A549 (cell line): ENCODE results near the gene FMR1NB. TPM values are rescaled to one million over a fixed set of nuclear protein-coding genes. Genes with fewer than 3 reads are reported as not detected.

Experiments
- ATAC-seq, 2 experiments: fragments of 200-7000 bp in 1 of 2; fragments of >200 bp in 1 of 2; cut with Nextera tagmentation in 1 of 2; cut with Tn5 transposase in 1 of 2; 3 replicates each; pipeline versions ENCODE4 v1.8.0 to v1.9.1; 2018 to 2020; ENCODE audit warnings: mild to moderate bottlenecking in 1 of 2, moderate library complexity in 1 of 2
- CTCF ChIA-PET: fragments of 300-600 bp; sonication (Branson Sonifier 250); formaldehyde crosslinking; extraction: SDS; loops from one replicate; lab custom pipeline; 2021; ENCODE audit warnings: antibody characterized with exemption, inconsistent platforms; lab: Yijun Ruan, JAX
- POLR2A ChIA-PET: fragments of 350-600 bp; formaldehyde crosslinking; extraction: SDS; loops from one replicate; lab custom pipeline; 2021; ENCODE audit warnings: antibody characterized with exemption, inconsistent platforms; lab: Yijun Ruan, JAX
- DNase-seq, 2 experiments: peaks; one replicate each; pipeline versions ENCODE4 v3.0.0 to v3.0.0-alpha.2; 2011 to 2016; ENCODE audit warnings: low read depth in 1 of 2, low spot score in 1 of 2
- FAIRE-seq: peaks from 2 replicates; lab custom pipeline; 2011; peaks lifted over from hg19 to GRCh38; lab: Jason Lieb, UNC
- H3K27ac ChIP-seq, 2 experiments: fragments of >200 bp; sonication (Bioruptor Twin); formaldehyde crosslinking; 3 replicates each; pipeline ENCODE4 v1.5.1; 2016 to 2017
- H3K4me1 ChIP-seq: fragments of >200 bp; sonication (Bioruptor Twin); formaldehyde crosslinking; 3 replicates; pipeline ENCODE4 v1.6.1; 2016
- H3K4me2 ChIP-seq: fragments of >200 bp; sonication (Bioruptor Twin); formaldehyde crosslinking; 3 replicates; pipeline ENCODE4 v1.6.1; 2016
- H3K4me3 ChIP-seq: fragments of >200 bp; sonication (Bioruptor Twin); formaldehyde crosslinking; 3 replicates; pipeline ENCODE4 v1.5.1; 2016
- H3K9me3 ChIP-seq: fragments of >200 bp; sonication (Bioruptor Twin); formaldehyde crosslinking; 3 replicates; pipeline ENCODE4 v1.6.1; 2016
- EHF ChIP-seq: fragments of 250-450 bp; sonication (Bioruptor Pico); IDR thresholded peaks from 2 replicates; pipeline ENCODE4 v1.5.0; 2020; ENCODE audit warnings: mild to moderate bottlenecking
- FOSL2 ChIP-seq, 2 experiments: fragments of 450-650 bp in 1 of 2; fragments of >200 bp in 1 of 2; sonication (Bioruptor Twin) in 1 of 2; formaldehyde crosslinking; IDR thresholded peaks; 2 replicates each; pipeline versions ENCODE4 v1.5.0 to v1.6.1; 2016 to 2020; ENCODE audit warnings: mild to moderate bottlenecking in 1 of 2, moderate library complexity in 1 of 2
- HDAC2 ChIP-seq: fragments of 200-600 bp; sonication (generic); IDR thresholded peaks from 2 replicates; pipeline ENCODE4 v1.6.1; 2016
- HOXB5 ChIP-seq: fragments of 250-450 bp; sonication (Bioruptor Pico); IDR thresholded peaks from 2 replicates; pipeline ENCODE4 v1.5.0; 2020; ENCODE audit warnings: mild to moderate bottlenecking, moderate library complexity
- JUN ChIP-seq, 2 experiments: fragments of >200 bp; sonication (Bioruptor Twin); formaldehyde crosslinking; IDR thresholded peaks; 2 replicates in 1 of 2; 3 replicates in 1 of 2; pipeline ENCODE4 v1.6.1; 2016 to 2017
- KDM1A ChIP-seq: fragments of 200-600 bp; sonication (generic); IDR thresholded peaks from 2 replicates; pipeline ENCODE4 v1.6.1; 2016; ENCODE audit warnings: low read depth, mild to moderate bottlenecking
- MAX ChIP-seq: IDR thresholded peaks from 2 replicates; pipeline ENCODE4 v1.6.1; 2012
- NPAS2 ChIP-seq: fragments of 250-450 bp; sonication (Bioruptor Pico); IDR thresholded peaks from 2 replicates; pipeline ENCODE4 v1.8.0; 2022; ENCODE audit warnings: mild to moderate bottlenecking, moderate library complexity, borderline replicate concordance
- RAD21 ChIP-seq, 2 experiments: fragments of >200 bp in 1 of 2; sonication (Bioruptor Twin) in 1 of 2; formaldehyde crosslinking in 1 of 2; IDR thresholded peaks in 1 of 2; conservative IDR thresholded peaks in 1 of 2; 2 replicates in 1 of 2; 3 replicates in 1 of 2; pipeline ENCODE4 v1.6.1; 2012 to 2018; ENCODE audit warnings: inconsistent platforms in 1 of 2
- SMC3 ChIP-seq: fragments of >200 bp; sonication (Bioruptor Twin); formaldehyde crosslinking; IDR thresholded peaks from 3 replicates; pipeline ENCODE4 v1.6.1; 2018; ENCODE audit warnings: inconsistent platforms
- USF2 ChIP-seq: fragments of 450-650 bp; IDR thresholded peaks from 2 replicates; pipeline ENCODE4 v1.6.1; 2014; ENCODE audit warnings: antibody characterized with exemption
- ZFP36 ChIP-seq: fragments of 450-650 bp; IDR thresholded peaks from 2 replicates; pipeline ENCODE4 v1.6.1; 2014; ENCODE audit warnings: borderline replicate concordance; ENCODE audit not compliant: partially characterized antibody
- WGBS: methylation state at CpG from one replicate; pipeline ENCODE4 v1.1.6; 2017; ENCODE audit errors: missing lambda C conversion rate; 5-methylcytosine and 5-hydroxymethylcytosine counted together
- polyA plus RNA-seq, 4 experiments: library from polyadenylated mRNA; depleted of rRNA in 3 of 4; stranded (reverse); fragments of >200 nt; fragmentation: RNase III in 1 of 4; extraction: RNeasy Plus Mini Kit Qiagen cat#74134 plus additional on column Dnase treatment in 1 of 4; gene quantifications; 2 replicates in 3 of 4; 3 replicates in 1 of 4; pipeline ENCODE4 v1.2.3, GENCODE V29; 2011 to 2017
- TF ChIP-seq, protein P1 (sequence below): fragments of >200 bp; sonication (Bioruptor Twin); formaldehyde crosslinking; IDR thresholded peaks from 3 replicates; pipeline ENCODE4 v1.5.1; 2016
- TF ChIP-seq, protein P2 (sequence below): fragments of 200-600 bp; sonication (generic); IDR thresholded peaks from 2 replicates; pipeline ENCODE4 v1.6.1; 2016; ENCODE audit warnings: antibody characterized with exemption, mild to moderate bottlenecking, moderate library complexity
- TF ChIP-seq, protein P3 (sequence below): IDR thresholded peaks from 2 replicates; pipeline ENCODE4 v1.6.1; 2012

Gene FMR1NB
- polyA plus RNA-seq, 2 of the 4 experiments (the other 2 are of a cell fraction): not detected

GRCh38 chrX:148047200-148047599 lies 66.1 kb downstream of the FMR1NB start:
- H3K27ac ChIP-seq: no peak overlapping the region
- ChIA-PET CTCF (interaction anchor here (0.7 to 2.5 kb wide), 2 partner anchors 24 to 1423 kb away, joined by 3 to 16 read pairs; no protein-coding TSS in a partner anchor), POLR2A (no interaction called here)
- H3K4me2 ChIP-seq: no peak overlapping the region
- H3K4me3 ChIP-seq: no peak overlapping the region
- ATAC-seq (no peak), DNase-seq (no peak), FAIRE-seq (no peak)
- no peaks in the 10 kb centered on the region for H3K4me1 ChIP-seq
- TF ChIP-seq ZFP36 (no peak), HOXB5 (no peak), KDM1A (no peak), MAX (no peak), NPAS2 (CRISPR knock-in tag) (no peak), JUN (IDR thresholded peaks at IDR 0.05) (no peak), EHF (no peak), HDAC2 (no peak), RAD21 (conservative IDR thresholded peaks at IDR 0.05 in 1 of 2, IDR thresholded peaks at IDR 0.05 in 1 of 2) (no peak), USF2 (no peak)
- TF ChIP-seq, protein P1, sequence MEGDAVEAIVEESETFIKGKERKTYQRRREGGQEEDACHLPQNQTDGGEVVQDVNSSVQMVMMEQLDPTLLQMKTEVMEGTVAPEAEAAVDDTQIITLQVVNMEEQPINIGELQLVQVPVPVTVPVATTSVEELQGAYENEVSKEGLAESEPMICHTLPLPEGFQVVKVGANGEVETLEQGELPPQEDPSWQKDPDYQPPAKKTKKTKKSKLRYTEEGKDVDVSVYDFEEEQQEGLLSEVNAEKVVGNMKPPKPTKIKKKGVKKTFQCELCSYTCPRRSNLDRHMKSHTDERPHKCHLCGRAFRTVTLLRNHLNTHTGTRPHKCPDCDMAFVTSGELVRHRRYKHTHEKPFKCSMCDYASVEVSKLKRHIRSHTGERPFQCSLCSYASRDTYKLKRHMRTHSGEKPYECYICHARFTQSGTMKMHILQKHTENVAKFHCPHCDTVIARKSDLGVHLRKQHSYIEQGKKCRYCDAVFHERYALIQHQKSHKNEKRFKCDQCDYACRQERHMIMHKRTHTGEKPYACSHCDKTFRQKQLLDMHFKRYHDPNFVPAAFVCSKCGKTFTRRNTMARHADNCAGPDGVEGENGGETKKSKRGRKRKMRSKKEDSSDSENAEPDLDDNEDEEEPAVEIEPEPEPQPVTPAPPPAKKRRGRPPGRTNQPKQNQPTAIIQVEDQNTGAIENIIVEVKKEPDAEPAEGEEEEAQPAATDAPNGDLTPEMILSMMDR: no peak
- TF ChIP-seq, protein P2, sequence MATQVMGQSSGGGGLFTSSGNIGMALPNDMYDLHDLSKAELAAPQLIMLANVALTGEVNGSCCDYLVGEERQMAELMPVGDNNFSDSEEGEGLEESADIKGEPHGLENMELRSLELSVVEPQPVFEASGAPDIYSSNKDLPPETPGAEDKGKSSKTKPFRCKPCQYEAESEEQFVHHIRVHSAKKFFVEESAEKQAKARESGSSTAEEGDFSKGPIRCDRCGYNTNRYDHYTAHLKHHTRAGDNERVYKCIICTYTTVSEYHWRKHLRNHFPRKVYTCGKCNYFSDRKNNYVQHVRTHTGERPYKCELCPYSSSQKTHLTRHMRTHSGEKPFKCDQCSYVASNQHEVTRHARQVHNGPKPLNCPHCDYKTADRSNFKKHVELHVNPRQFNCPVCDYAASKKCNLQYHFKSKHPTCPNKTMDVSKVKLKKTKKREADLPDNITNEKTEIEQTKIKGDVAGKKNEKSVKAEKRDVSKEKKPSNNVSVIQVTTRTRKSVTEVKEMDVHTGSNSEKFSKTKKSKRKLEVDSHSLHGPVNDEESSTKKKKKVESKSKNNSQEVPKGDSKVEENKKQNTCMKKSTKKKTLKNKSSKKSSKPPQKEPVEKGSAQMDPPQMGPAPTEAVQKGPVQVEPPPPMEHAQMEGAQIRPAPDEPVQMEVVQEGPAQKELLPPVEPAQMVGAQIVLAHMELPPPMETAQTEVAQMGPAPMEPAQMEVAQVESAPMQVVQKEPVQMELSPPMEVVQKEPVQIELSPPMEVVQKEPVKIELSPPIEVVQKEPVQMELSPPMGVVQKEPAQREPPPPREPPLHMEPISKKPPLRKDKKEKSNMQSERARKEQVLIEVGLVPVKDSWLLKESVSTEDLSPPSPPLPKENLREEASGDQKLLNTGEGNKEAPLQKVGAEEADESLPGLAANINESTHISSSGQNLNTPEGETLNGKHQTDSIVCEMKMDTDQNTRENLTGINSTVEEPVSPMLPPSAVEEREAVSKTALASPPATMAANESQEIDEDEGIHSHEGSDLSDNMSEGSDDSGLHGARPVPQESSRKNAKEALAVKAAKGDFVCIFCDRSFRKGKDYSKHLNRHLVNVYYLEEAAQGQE: no peak
- TF ChIP-seq, protein P3, sequence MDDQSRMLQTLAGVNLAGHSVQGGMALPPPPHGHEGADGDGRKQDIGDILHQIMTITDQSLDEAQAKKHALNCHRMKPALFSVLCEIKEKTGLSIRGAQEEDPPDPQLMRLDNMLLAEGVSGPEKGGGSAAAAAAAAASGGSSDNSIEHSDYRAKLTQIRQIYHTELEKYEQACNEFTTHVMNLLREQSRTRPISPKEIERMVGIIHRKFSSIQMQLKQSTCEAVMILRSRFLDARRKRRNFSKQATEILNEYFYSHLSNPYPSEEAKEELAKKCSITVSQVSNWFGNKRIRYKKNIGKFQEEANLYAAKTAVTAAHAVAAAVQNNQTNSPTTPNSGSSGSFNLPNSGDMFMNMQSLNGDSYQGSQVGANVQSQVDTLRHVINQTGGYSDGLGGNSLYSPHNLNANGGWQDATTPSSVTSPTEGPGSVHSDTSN: no peak
- H3K9me3 ChIP-seq: no peaks in the 10 kb centered on the region
- WGBS: 34% methylated on average over 4 of the region's 4 CpGs

DNA sequence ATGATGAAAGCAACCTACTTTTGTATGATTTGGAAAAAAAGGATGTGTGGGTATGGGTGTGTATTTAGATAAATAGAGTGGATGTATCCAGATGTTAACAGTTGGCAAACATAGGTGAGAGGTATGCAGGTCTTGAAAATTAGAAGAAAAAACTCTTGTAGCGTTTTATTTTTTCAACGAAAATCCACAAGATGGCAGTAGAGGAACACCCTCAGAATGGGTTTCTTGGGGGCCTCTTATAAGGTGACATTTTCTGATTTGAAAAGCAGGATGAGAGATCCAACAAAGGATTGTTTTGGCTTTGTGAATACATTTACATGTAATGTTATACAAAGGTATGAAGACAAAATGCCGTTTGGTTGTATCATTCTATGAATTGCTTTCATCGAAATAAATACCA lies 68.3 kb downstream of the FMR1NB start:
- ATAC-seq: peak in 1 of 2 experiments; percentile 56; a peak in 2 of 6 replicates

More for the DNA sequence above, 68.3 kb downstream of the FMR1NB start:
- 5% methylated on average over 4 of the region's 4 CpGs for WGBS
- POLR2A ChIA-PET: no interaction called here
- CTCF ChIA-PET: interaction anchor here (0.7 to 2.5 kb wide), 4 partner anchors 292 to 1422 kb away, joined by 3 to 16 read pairs (median 6); no protein-coding TSS in a partner anchor
- Histone ChIP-seq H3K9me3 (no peaks in the 10 kb centered on the region), H3K4me3 (no peak overlapping the region)
- FAIRE-seq: peak; percentile 68
- no peak for TF ChIP-seq JUN (IDR thresholded peaks at IDR 0.05)
- TF ChIP-seq, protein P1: peak; percentile 53
- TF ChIP-seq SMC3: peak; percentile 45; the same call in 1 of the 3 replicates
- TF ChIP-seq RAD21 (conservative IDR thresholded peaks at IDR 0.05 in 1 of 2, IDR thresholded peaks at IDR 0.05 in 1 of 2): peak; percentile 62 to 65
- TF ChIP-seq FOSL2 (IDR thresholded peaks at IDR 0.05): no peak
- TF ChIP-seq FOSL2 (CRISPR knock-in tag; IDR thresholded peaks at IDR 0.05): no peak
- TF ChIP-seq, all 56 proteins: peak for 3
- Histone ChIP-seq H3K4me1 (no peaks in the 10 kb centered on the region), H3K4me2 (no peak overlapping the region), H3K27ac (no peak overlapping the region)
- peak; percentile 1 to 24 for DNase-seq
